HepG2 (cell line): ENCODE data around the gene IMMT. TPM values are rescaled to one million over a fixed set of nuclear protein-coding genes. Genes with fewer than 3 reads are reported as not detected.

Experiments
- ATAC-seq: fragments of 200-7000 bp; cut with Tn5 transposase; 3 replicates; pipeline ENCODE4 v1.9.1; 2020; ENCODE audit warnings: mild to moderate bottlenecking, moderate library complexity
- BruUV-seq: library from RNA; stranded (reverse); fragments of 400-500 nt; replicated peaks from 2 replicates; lab custom pipeline; 2021; lab: Mats Ljungman, UMichigan
- CTCF ChIA-PET: fragments of 300-600 bp; formaldehyde crosslinking; extraction: SDS; loops from one replicate; lab custom pipeline; 2021; ENCODE audit warnings: low total read pairs, inconsistent platforms, low intra/inter-chr PET ratio; lab: Yijun Ruan, JAX
- POLR2A ChIA-PET: fragments of 350-600 bp; sonication (Branson Sonifier 250); formaldehyde crosslinking; loops from one replicate; lab custom pipeline; 2020; ENCODE audit warnings: antibody characterized with exemption, inconsistent platforms; lab: Yijun Ruan, JAX
- DNase-seq: peaks from one replicate; pipeline ENCODE4 v3.0.0-alpha.2; 2015; ENCODE audit warnings: low spot score
- FAIRE-seq: peaks from 3 replicates; lab custom pipeline; 2011; peaks lifted over from hg19 to GRCh38; lab: Jason Lieb, UNC
- H2AFZ ChIP-seq: one replicate; pipeline ENCODE4 v1.6.1; 2011; ENCODE audit warnings: low read length, inconsistent platforms
- H3K27ac ChIP-seq: fragments of 300-600 bp; 3 replicates; pipeline ENCODE4 v1.8.0; 2011; ENCODE audit warnings: mixed run types, mild to moderate bottlenecking, mixed read lengths, low read length, inconsistent platforms; ENCODE audit not compliant: insufficient read depth; ENCODE audit errors: extremely low read length
- H3K27me3 ChIP-seq, 2 experiments: fragments of 200-600 bp in 1 of 2; 2 replicates in 1 of 2; 3 replicates in 1 of 2; pipeline versions ENCODE4 v1.6.0 to v1.8.0; 2011; ENCODE audit warnings: low read length in 2 of 2, mild to moderate bottlenecking in 2 of 2, moderate library complexity in 2 of 2, inconsistent platforms in 1 of 2; ENCODE audit not compliant: insufficient read depth in 2 of 2, control insufficient read depth in 1 of 2
- H3K36me3 ChIP-seq, 2 experiments: fragments of 200-600 bp in 1 of 2; replicated peaks in 1 of 2; 2 replicates in 1 of 2; 3 replicates in 1 of 2; pipeline versions ENCODE4 v1.5.1 to v1.8.0; 2011; ENCODE audit warnings: low read length in 2 of 2, inconsistent platforms in 1 of 2; ENCODE audit not compliant: insufficient read depth in 2 of 2, control insufficient read depth in 1 of 2
- H3K4me1 ChIP-seq: 2 replicates; pipeline ENCODE4 v1.5.1; 2012; ENCODE audit warnings: low read length, inconsistent platforms; ENCODE audit not compliant: insufficient read depth
- H3K4me2 ChIP-seq: 2 replicates; pipeline ENCODE4 v1.6.0; 2011; ENCODE audit warnings: low read depth, low read length, inconsistent platforms
- H3K4me3 ChIP-seq, 3 experiments: fragments of 200-600 bp in 1 of 3; sonication (generic), shearing (Covaris generic) in 1 of 3; replicated peaks in 1 of 3; 2 replicates each; pipeline ENCODE4 v1.5.1; 2011 to 2016; ENCODE audit warnings: low read length in 3 of 3, inconsistent platforms in 2 of 3, low read depth in 2 of 3, mild to moderate bottlenecking in 2 of 3, control low read depth in 1 of 3, mixed read lengths in 1 of 3; ENCODE audit not compliant: insufficient read depth in 1 of 3
- H3K79me2 ChIP-seq: one replicate; pipeline ENCODE4 v1.6.1; 2011; ENCODE audit warnings: low read length, inconsistent platforms; ENCODE audit not compliant: insufficient read depth
- H3K9ac ChIP-seq: 2 replicates; pipeline ENCODE4 v1.6.0; 2011; ENCODE audit warnings: mild to moderate bottlenecking, low read depth, low read length, inconsistent platforms; ENCODE audit not compliant: insufficient read depth
- H3K9me3 ChIP-seq: 2 replicates; pipeline ENCODE4 v1.5.1; 2012; ENCODE audit warnings: mild to moderate bottlenecking, low read length
- H4K20me1 ChIP-seq: 2 replicates; pipeline ENCODE4 v1.6.0; 2011; ENCODE audit warnings: inconsistent platforms, mild to moderate bottlenecking, low read length, moderate library complexity; ENCODE audit not compliant: insufficient read depth
- ARHGAP35 ChIP-seq: sonication (generic); formaldehyde crosslinking; IDR thresholded peaks from 2 replicates; pipeline ENCODE4 v1.9.0; 2022; ENCODE audit warnings: mild to moderate bottlenecking, inconsistent platforms, moderate library complexity, missing genetic modification reagents, borderline replicate concordance
- CHCHD3 ChIP-seq: sonication (generic); formaldehyde crosslinking; IDR thresholded peaks from 2 replicates; pipeline ENCODE4 v1.8.0; 2022; ENCODE audit warnings: mild to moderate bottlenecking, missing genetic modification reagents, moderate library complexity
- GMEB2 ChIP-seq: IDR thresholded peaks from 2 replicates; pipeline ENCODE4 v1.6.1; 2016; ENCODE audit warnings: missing biosample characterization, missing genetic modification reagents, low read depth
- HOMEZ ChIP-seq: IDR thresholded peaks from 2 replicates; pipeline ENCODE4 v1.6.1; 2016; ENCODE audit warnings: low read depth
- ISL2 ChIP-seq: sonication (generic); formaldehyde crosslinking; IDR thresholded peaks from 2 replicates; pipeline ENCODE4 v1.5.0; 2020; ENCODE audit warnings: missing genetic modification reagents
- KLF11 ChIP-seq: IDR thresholded peaks from 2 replicates; pipeline ENCODE4 v1.6.1; 2016; ENCODE audit warnings: missing compliant biosample characterization
- MAFK ChIP-seq, 2 experiments: IDR thresholded peaks in 1 of 2; conservative IDR thresholded peaks in 1 of 2; 2 replicates each; pipeline ENCODE4 v1.6.1; 2011; ENCODE audit warnings: improper control_type of control experiment in 2 of 2, low read length in 2 of 2
- MED1 ChIP-seq: sonication (generic); formaldehyde crosslinking; IDR thresholded peaks from 2 replicates; pipeline ENCODE4 v1.4.0; 2020; ENCODE audit warnings: missing genetic modification reagents
- MTA3 ChIP-seq: sonication (generic); formaldehyde crosslinking; IDR thresholded peaks from 2 replicates; pipeline ENCODE4 v1.4.0; 2020; ENCODE audit warnings: missing genetic modification reagents
- MYPOP ChIP-seq: sonication (generic); formaldehyde crosslinking; IDR thresholded peaks from 2 replicates; pipeline ENCODE4 v1.8.1; 2023; ENCODE audit warnings: mild to moderate bottlenecking, moderate library complexity, missing genetic modification reagents
- SIX4 ChIP-seq: sonication (generic); formaldehyde crosslinking; IDR thresholded peaks from 2 replicates; pipeline ENCODE4 v1.4.0; 2020; ENCODE audit warnings: missing genetic modification reagents
- SSRP1 ChIP-seq: IDR thresholded peaks from 2 replicates; pipeline ENCODE4 v1.6.1; 2016; ENCODE audit warnings: control low read depth
- THAP8 ChIP-seq: sonication (generic); formaldehyde crosslinking; IDR thresholded peaks from 2 replicates; pipeline ENCODE4 v1.5.1; 2020; ENCODE audit warnings: missing genetic modification reagents, mild to moderate bottlenecking, borderline replicate concordance
- XBP1 ChIP-seq: sonication (generic); formaldehyde crosslinking; IDR thresholded peaks from 2 replicates; pipeline ENCODE4 v1.5.0; 2020; ENCODE audit warnings: missing genetic modification reagents
- ZKSCAN5 ChIP-seq: sonication (generic); formaldehyde crosslinking; IDR thresholded peaks from 2 replicates; pipeline ENCODE4 v1.5.1; 2020; ENCODE audit warnings: mild to moderate bottlenecking, missing genetic modification reagents
- ZNF256 ChIP-seq: sonication (generic); formaldehyde crosslinking; conservative IDR thresholded peaks from 2 replicates; pipeline ENCODE4 v1.4.0; 2020; ENCODE audit warnings: missing genetic modification reagents
- ZNF333 ChIP-seq: sonication (generic); formaldehyde crosslinking; IDR thresholded peaks from 2 replicates; pipeline ENCODE4 v1.4.0; 2020; ENCODE audit warnings: mild to moderate bottlenecking, missing genetic modification reagents, borderline replicate concordance
- WGBS: methylation state at CpG from one replicate; pipeline ENCODE4 v1.1.6; 2017; ENCODE audit warnings: low lambda C conversion rate; 5-methylcytosine and 5-hydroxymethylcytosine counted together
- in situ Hi-C: cut with HindIII; loops from 2 replicates; pipeline ENCODE4 v1.10.0; 2017; ENCODE audit warnings: low pct_unique_long_range_greater_than_20kb; ENCODE audit not compliant: extremely low pct_ligation_motif_present
- intact Hi-C: fragments of 100-400 bp; cut with micrococcal nuclease; formaldehyde crosslinking; loops from one replicate; pipeline ENCODE4 v1.10.0; 2022; ENCODE audit not compliant: unreplicated experiment
- polyA plus RNA-seq, 8 experiments: library from polyadenylated mRNA; depleted of rRNA in 3 of 8; stranded (reverse) in 7 of 8; unstranded in 1 of 8; fragments of >200 nt; fragmentation: Illumina TruSeq in 4 of 8; extraction: Trizol in 4 of 8; gene quantifications; 2 replicates each; pipeline versions ENCODE4 v1.2.1 to v1.2.3, GENCODE V29; 2011 to 2016; ENCODE audit warnings: low read depth in 4 of 8, missing spikeins in 1 of 8, mixed read lengths in 1 of 8; ENCODE audit not compliant: insufficient read depth in 1 of 8
- total RNA-seq, 5 experiments: library from RNA; depleted of rRNA; stranded (reverse); fragments of >200 nt; fragmentation: Illumina TruSeq; extraction: Trizol; gene quantifications; 2 replicates each; pipeline ENCODE4 v1.2.3, GENCODE V29; 2016; ENCODE audit warnings: low read depth in 1 of 5

IMMT gene
- total and polyA plus RNA-seq, 2 of the 13 experiments (the other 11 are each of a cell fraction or from before 2014, with no cell fraction given), result 63.5 to 119 TPM

- Histone ChIP-seq H3K27me3 (no peaks in the 10 kb centered on the region; a peak in 1 of 5 replicates), H2AFZ (no peak overlapping the region), H3K4me2 (no peak overlapping the region), H3K4me3 (no peak overlapping the region), H3K4me1 (peaks cover 40% of the 10 kb centered on the region), H3K79me2 (peaks cover 46% of the 10 kb centered on the region), H3K36me3 (peaks cover 8 to 27% of the 10 kb centered on the region in 2 experiments), H3K9me3 (no peaks in the 10 kb centered on the region), H4K20me1 (0 out of 2 replicates have a peak, but pooled peaks cover 5% of the 10 kb centered on the region), H3K27ac (no peak overlapping the region), H3K9ac (no peak overlapping the region)
- DNase-seq (no peak), FAIRE-seq (no peak), ATAC-seq (no peak)
- 92% methylated on average over 9 of the region's 9 CpGs for WGBS
- BruUV-seq, result no TSS peak
- intact Hi-C loops, result no loop called here
- ChIA-PET POLR2A (interaction anchor here (0.6 kb wide), 1 partner anchor 424 kb away, joined by 3 read pairs; no protein-coding TSS in a partner anchor), CTCF (no interaction called here)
- in situ Hi-C loops, result no loop called here
- TF ChIP-seq ZNF333 (no peak), ZNF256 (CRISPR knock-in tag) (no peak), MTA3 (no peak), HOMEZ (CRISPR knock-in tag) (no peak), ARHGAP35 (CRISPR knock-in tag) (no peak), THAP8 (no peak), GMEB2 (CRISPR knock-in tag) (no peak), KLF11 (CRISPR knock-in tag) (no peak), MAFK (conservative IDR thresholded peaks at IDR 0.05 in 1 of 2, IDR thresholded peaks at IDR 0.05 in 1 of 2; ENCODE audit: low read length in 2 of 2) (no peak), SSRP1 (no peak), MYPOP (no peak), ISL2 (no peak), CHCHD3 (CRISPR knock-in tag) (no peak), ZKSCAN5 (CRISPR knock-in tag) (no peak), SIX4 (no peak), XBP1 (no peak), MED1 (no peak)
These were observed 7.4 kb upstream of the IMMT start for GRCh38 chr2:86202702-86203101.
